ENCODE results near the gene ADAMTS16.

ADAMTS16 gene

GRCh38 chr5:5318426-5319190 is 178.5 kb downstream of the ADAMTS16 start:
- DNase-seq: no peak

DNA sequence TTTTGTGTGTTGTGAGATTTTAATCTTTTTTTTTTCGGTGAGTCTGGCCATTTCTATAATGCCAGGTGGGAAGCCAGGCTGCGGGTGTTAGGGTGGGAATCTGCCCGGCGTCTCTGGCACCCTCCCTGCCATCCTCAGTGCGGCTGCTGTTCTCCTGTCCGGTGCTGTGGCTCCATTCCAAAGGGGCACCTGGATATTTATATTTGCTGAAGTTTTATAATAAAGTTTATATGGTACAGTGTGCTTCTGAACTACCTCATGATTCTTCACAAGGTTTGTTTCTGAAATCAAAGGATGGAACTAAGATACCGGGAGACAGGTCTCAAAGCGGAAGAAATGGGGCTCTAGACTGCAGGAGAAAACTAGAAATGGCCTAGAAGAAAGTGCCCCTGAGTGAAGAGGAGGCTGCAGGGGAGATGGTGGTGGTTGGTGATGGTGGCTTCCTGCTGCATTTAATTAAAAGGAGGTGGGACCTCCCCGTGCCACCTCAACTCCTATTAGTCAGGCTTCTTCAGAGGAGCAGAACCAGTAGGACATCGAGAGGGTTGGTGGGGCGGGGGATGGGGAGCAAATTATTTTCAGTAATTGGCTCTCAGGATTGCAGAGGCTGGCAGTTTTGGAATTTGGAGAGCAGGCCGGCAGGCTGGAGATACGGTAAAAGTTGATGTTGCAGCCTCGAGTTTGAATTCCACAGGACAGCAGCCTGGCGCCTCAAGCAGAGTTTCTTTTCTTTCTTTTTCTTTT is 180.1 kb downstream of the ADAMTS16 start:
- no peak for DNase-seq

DNA sequence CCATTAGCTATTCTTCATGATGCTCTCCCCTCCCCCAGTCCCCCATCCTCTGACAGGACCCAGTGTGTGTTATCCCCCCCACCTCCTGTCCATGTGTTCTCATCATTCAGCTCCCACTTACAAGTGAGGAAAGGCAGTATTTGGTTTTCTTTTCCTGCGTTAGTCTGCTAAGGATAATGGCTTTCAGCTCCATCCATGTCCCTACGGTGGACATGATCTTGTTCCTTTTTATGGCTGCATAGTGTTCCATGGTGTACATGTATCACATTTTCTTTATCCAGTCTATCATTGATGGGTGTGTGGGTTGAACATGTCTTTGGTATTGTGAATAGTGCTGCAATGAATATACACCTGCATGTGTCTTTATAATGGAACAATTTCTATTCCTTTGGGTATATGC is 181.0 kb downstream of the ADAMTS16 start:
- no peak for DNase-seq

- no peak for DNase-seq
Measured at GRCh38 chr5:5323551-5323950, 183.4 kb downstream of the ADAMTS16 start.

GRCh38 chr5:5326115-5326758 is 186.1 kb downstream of the ADAMTS16 start:
- no peak for DNase-seq

DNA sequence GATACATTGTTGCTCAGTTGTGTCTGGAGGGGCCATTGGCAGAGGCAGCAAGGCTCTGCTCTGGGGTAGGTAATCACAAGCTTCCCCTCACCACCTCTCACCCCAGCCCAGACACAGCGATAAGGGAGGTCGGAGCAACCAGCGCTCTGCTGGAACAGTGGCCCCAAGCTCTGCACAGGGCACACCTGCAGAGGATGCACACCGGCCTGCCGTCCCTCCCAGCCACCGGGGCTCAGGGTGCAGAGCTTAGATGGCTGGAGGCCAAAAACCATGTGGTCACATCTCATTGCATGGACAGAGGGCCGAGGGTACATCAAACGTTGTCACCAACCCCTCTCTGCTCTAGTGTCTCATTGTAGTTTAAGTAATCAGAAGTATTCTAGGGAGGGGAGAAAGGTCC is 187.0 kb downstream of the ADAMTS16 start:
- DNase-seq: no peak

- DNase-seq: no peak
Measured at GRCh38 chr5:5330728-5331452, 190.8 kb downstream of the ADAMTS16 start.

DNA sequence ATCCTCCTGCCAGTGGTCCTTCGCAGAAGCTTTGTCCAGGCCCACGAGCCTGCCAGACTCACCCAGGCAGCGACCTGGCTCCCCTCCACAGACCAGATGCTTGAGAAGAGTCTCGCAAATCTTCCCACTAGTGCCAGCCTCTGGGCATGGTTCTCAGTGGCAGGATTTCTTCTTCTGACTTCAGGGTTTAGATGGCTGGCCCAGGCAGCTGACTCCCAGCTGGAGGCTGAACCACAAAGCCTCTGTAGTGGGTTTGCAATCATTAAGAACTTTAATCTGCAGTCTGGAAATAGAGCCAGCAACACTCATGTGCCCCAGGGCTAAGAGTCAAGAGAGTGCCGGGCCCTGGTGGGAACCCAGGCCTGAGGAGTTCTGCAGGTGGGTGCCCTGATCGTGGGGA is 191.7 kb downstream of the ADAMTS16 start:
- no peak for DNase-seq

DNA sequence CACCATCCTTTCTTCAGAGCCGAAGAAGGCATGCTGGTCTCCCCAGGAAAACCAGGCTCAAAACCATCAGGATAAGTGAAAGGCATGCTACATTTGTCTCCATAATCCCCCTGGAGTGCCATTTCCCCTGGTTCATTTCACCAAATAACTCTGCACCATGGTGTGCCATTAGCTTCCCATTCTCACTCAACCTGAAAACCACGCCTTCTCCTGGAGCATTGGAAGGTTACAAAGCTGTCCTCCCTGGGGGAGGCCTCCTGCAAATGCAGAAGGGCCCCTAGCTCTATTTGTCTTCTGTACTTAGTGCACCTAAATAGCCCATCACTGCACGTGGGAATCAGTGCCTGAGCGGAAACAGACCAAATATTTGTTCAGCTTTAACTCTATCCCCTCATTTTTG is 192.2 kb downstream of the ADAMTS16 start:
- DNase-seq: no peak

DNA sequence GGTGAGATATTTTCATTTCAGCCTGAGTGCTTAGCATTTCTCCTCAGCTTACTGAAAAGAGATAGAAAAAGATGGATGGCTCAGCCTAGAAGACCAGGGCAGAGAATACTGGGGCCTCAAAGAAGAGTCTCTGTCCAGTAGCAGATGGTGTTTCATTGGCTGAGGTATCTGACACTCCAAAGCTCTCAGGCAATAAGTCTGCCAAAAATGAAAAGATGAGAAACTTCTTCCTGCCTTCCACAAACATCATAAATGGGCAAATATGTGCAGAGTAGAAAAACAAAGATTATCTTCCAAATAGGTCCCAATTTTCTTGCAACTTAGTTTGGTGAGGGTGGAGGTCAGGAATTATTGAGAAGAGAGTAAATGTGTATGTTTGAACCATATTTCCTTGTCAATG is 195.0 kb downstream of the ADAMTS16 start:
- DNase-seq: no peak

GRCh38 chr5:5335700-5336264 is 195.7 kb downstream of the ADAMTS16 start:
- DNase-seq: no peak

- no peak for DNase-seq
Measured at GRCh38 chr5:5339257-5339656, 199.1 kb downstream of the ADAMTS16 start.

GRCh38 chr5:5340206-5340729 is 200.1 kb downstream of the ADAMTS16 start:
- no peak for DNase-seq

GRCh38 chr5:5341531-5342292 is 201.6 kb downstream of the ADAMTS16 start:
- no peak for DNase-seq

GRCh38 chr5:5342784-5343183 is 202.7 kb downstream of the ADAMTS16 start:
- no peak for DNase-seq

- DNase-seq: no peak
Measured at GRCh38 chr5:5343568-5343967, 203.4 kb downstream of the ADAMTS16 start.

- no peak for DNase-seq
Measured at GRCh38 chr5:5344051-5344571, 204.0 kb downstream of the ADAMTS16 start.

GRCh38 chr5:5344606-5345005 is 204.5 kb downstream of the ADAMTS16 start:
- no peak for DNase-seq

DNA sequence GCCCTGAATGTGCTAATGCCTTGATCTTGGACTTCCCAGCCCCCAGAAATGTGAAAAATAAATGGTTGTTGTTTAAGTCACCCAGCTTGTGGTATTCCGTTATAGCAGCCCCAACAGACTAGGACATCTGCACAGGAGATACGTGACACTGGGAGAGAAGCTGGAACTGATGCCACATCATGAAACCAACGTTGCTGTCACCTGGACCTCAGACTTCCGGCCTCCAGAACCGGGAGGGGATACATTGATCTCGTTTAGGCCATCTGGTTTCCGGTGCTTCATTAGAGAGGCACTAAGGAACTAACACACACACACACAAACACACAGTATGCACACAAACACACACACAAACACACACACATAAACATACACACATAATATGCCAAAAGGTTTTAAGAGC is 207.3 kb downstream of the ADAMTS16 start:
- DNase-seq: no peak

DNA sequence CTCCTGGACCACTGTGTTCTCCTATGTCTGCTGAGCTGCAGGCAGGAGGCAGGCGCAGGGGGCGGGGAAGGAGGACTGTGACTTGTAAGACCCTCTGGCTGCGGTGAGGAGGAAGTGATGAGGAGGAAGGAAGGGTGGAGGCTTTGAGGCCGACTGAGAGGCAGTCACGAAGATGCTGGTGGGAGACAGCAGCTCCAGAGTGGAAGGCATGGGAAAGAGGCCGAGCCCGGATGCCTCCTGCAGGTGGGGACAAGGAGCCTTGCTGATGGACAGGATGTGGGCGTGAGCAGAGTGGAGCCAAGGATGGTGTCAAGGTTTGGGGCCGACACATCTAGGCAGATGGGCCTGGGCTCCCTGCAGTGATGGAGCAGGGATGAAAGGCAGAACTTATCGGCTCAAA is 208.0 kb downstream of the ADAMTS16 start:
- DNase-seq: no peak

DNA sequence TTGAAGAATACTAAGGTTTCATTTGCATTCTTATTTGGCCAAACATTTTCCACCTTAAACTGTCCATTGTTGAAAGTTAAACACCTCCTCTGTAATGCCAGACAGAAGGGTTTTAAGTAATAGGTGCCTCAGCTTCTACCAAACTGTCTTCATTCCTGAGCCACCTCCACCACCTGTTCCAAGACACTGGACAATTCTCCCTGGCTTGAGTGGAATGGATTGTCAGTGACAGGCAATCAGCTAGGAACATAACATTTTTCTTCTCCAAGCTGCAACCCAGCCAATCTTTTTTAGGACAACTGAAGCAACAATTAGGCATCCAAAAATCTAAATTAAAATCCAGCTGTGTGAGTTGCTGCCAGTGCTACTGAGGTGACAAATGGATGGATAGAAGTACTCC is 208.4 kb downstream of the ADAMTS16 start:
- no peak for DNase-seq

DNA sequence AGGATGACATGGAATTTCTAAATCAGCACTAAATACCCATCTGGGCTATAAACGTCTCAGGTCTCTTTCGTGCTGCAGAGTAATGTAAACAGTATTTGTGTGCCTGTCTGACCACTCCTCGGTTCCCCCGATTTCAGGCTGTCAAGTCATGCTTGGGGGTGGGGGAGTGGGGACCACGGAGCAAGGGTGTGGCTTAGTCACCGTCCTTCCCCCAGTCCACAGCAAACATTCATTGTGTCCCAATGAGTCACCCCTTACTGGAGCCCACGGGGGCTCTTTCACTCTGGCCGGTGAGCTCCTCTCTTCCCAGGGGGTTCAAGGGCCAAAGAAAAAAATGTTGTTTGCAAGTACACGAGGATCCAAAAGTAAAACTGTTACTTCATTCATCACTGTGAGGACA is 210.0 kb downstream of the ADAMTS16 start:
- no peak for DNase-seq
